Coronary artery (tissue), 2 donors: ENCODE data around the gene CYB561A3.

Experiments used
- DNase-seq: peaks from one replicate; pipeline ENCODE4 v3.0.0-alpha.2; 2017; ENCODE audit warnings: low spot score
- H3K27ac ChIP-seq, 2 donors: fragments of 200-600 bp; sonication (generic); one replicate each; pipeline ENCODE4 v1.5.1; 2016 to 2019
- H3K4me3 ChIP-seq: fragments of 200-600 bp; sonication (generic); 2 replicates; pipeline ENCODE4 v1.5.1; 2016; ENCODE audit warnings: mild to moderate bottlenecking, moderate library complexity
- TF ChIP-seq, protein P1 (sequence below): fragments of 200-600 bp; sonication (generic); IDR thresholded peaks from one replicate; pipeline ENCODE4 v1.5.1; 2019; ENCODE audit warnings: antibody characterized with exemption

The CYB561A3 gene

DNA sequence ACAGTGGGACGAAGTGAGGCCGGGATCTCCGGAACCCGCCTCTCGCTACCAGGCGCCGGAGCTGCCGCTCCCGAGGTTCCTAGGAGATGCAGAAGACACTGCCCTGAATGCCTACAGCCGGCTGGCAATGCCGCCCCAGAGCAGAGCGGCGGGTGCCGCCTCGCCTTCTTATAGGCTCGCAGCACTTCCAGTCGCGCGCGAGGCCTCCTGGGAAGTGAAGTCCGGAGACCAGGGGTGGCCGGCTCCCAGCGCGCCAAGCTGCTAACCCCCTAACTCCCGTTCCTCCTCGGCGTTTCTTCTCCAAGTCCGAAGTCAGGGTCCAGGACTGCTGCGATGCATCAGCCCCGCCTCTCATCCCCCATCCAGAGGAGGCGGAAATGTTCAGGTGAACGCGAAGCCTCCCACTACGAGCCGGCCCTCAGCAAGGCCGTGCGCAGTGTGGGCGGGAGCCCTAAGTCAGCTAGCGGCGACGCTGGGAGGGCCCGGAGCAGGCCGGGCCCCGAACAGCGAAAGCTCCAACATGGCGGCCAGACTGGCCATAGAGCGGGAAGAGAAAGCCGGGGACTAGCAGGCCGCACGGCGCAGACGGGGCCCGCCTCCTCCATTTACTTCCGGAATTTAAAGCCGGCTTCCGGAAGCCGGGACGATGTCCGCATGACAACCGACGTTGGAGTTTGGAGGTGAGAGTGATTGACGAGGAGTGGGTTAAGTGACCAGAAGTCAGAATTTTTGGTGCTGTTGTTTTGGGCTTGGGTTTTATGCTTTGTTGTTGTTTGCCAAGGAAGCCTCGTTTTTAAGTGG, at the start of gene CYB561A3, which contains the start of gene TMEM138:
CYB561A3 (minus strand) TSS at position 142 of the 801 bp plus-strand sequence. CDS start 5,169 bp downstream, outside the sequence.
TMEM138 (plus strand) TSS at position 634 of the 801 bp plus-strand sequence. CDS start 2,017 bp downstream, outside the sequence.
- Histone ChIP-seq H3K4me3 (peak within 1 kb of the TSS; percentile 82), H3K27ac (peak within 1 kb of the TSS; percentile 91 to 96)
- TF ChIP-seq, protein P1, sequence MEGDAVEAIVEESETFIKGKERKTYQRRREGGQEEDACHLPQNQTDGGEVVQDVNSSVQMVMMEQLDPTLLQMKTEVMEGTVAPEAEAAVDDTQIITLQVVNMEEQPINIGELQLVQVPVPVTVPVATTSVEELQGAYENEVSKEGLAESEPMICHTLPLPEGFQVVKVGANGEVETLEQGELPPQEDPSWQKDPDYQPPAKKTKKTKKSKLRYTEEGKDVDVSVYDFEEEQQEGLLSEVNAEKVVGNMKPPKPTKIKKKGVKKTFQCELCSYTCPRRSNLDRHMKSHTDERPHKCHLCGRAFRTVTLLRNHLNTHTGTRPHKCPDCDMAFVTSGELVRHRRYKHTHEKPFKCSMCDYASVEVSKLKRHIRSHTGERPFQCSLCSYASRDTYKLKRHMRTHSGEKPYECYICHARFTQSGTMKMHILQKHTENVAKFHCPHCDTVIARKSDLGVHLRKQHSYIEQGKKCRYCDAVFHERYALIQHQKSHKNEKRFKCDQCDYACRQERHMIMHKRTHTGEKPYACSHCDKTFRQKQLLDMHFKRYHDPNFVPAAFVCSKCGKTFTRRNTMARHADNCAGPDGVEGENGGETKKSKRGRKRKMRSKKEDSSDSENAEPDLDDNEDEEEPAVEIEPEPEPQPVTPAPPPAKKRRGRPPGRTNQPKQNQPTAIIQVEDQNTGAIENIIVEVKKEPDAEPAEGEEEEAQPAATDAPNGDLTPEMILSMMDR: no peak
- DNase-seq: peak; percentile 94

GRCh38 chr11:61406991-61407728, 45.5 kb upstream of the CYB561A3 start:
- H3K4me3 ChIP-seq: no peak overlapping the region
- DNase-seq: no peak
- peak overlapping the region in 1 of 2 donors; percentile 10 for H3K27ac ChIP-seq
- TF ChIP-seq, protein P1: no peak

DNA sequence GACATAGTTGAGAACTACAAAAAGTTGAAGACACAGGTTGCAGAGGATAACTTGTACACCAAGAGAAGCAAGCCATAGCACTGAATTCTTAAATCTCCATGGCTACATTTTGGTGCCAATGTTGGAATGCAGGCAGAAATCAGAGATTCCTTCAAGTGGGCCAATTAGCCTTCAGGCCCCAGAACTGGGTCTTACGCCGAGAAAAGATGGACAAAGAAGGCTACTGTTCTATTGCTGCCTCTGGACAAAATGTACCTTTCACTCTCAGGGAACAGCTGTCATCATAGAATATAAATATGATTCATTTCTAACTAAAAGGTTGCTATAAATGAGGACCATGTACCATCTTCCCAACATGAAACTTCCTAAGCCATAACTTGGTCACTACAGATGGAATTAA, 44.4 kb upstream of the CYB561A3 start:
- H3K4me3 ChIP-seq: no peak overlapping the region
- H3K27ac ChIP-seq: no peak overlapping the region
- no peak for DNase-seq
- TF ChIP-seq, protein P1: no peak

DNA sequence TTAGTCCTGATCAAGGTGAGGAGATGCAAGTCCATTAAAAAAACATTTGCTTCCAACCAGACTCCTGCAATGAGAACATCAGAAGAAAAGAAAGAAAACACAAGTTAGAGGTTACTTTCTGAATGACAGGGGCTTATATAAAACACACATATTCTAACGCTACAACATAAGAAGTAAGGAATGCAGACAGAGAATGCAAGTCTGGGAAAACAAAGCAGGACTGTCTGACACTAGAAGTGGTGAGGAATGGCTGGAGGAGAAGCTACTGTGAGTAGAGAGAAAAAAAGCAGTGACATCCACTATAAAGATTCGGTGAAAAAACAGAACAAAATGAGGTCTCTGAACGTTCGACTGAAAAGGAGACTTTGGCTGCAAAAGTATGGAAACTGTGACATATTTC, 43.0 kb upstream of the CYB561A3 start:
- Histone ChIP-seq H3K27ac (no peak overlapping the region), H3K4me3 (no peak overlapping the region)
- no peak for DNase-seq
- TF ChIP-seq, protein P1: no peak

DNA sequence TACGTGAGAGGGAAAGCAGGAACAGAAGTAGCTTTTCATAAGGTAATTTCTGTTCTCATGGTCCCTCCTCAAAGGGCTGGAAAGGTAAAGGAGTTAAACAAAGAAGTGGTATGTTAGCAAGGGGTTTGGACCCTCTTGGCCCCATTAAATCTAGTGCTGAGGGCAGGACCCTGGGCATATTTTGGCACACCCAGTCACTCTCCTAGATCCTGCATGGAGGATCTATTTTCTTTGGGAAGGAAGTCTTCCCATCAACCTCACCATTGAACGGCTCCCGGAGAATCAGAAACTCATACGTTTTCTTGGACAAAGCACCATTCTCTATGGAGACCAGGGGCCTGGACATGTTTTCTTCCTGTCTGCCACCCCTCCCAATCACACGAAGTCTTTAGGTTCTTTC, 42.4 kb upstream of the CYB561A3 start:
- H3K4me3 ChIP-seq: no peak overlapping the region
- H3K27ac ChIP-seq: peak overlapping the region in 1 of 2 donors; percentile 38
- TF ChIP-seq, protein P1: no peak
- DNase-seq: no peak

GRCh38 chr11:61403658-61404057, 42.0 kb upstream of the CYB561A3 start:
- Histone ChIP-seq H3K27ac (peak overlapping the region in 1 of 2 donors; percentile 38), H3K4me3 (no peak overlapping the region)
- no peak for DNase-seq
- TF ChIP-seq, protein P1: no peak
